ENCODE measurements around the gene ATP6V0D1.
"Not testable (repeated sequence)": the region's sequence is repeated elsewhere in the genome, so short reads cannot be mapped to it uniquely, and the experiment has no call there.

DNA sequence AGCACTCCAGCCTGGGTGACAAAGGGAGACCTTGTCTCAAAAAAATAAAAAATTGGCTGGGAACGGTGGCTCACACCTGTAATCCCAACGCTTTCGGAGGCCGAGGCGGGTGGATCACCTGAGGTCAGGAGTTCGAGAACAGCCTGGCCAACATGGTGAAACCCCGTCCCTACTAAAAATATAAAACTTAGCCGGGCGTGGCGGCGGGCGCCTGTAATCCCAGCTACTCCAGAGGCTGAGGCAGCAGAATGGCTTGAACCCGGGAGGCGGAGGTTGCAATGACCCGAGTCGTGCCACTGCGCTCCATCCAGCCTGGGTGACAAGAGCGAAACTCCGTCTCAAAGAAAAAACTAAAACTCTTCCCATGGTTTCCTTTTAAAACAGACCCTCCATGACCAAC lies 65.5 kb downstream of the ATP6V0D1 start:
- TF ChIP-seq POLR2AphosphoS5 (IDR thresholded peaks at IDR 0.05; ENCODE audit: low read depth, low read length); POLR2A (IDR thresholded peaks at IDR 0.05; ENCODE audit: low read depth, low read length); TAF1 (IDR thresholded peaks at IDR 0.05; ENCODE audit: low read depth, low read length); SPI1 (IDR thresholded peaks at IDR 0.05; ENCODE audit: low read depth, low read length); PAX5 (IDR thresholded peaks at IDR 0.05; ENCODE audit: insufficient read depth, low read length, severe bottlenecking): not testable (repeated sequence)

Measured in GM12891 (cell line).